AG04450 (cell line): ENCODE results near the gene XPNPEP1. TPM values are rescaled to one million over a fixed set of nuclear protein-coding genes. Genes with fewer than 3 reads are reported as not detected.

Source experiments
- CTCF ChIA-PET: fragments of 300-600, 350-600 bp; formaldehyde crosslinking; extraction: SDS; loops from one replicate; lab custom pipeline; 2022; ENCODE audit warnings: antibody characterized with exemption, inconsistent platforms; lab: Charles Lee
- POLR2A ChIA-PET: fragments of 350-600 bp; formaldehyde crosslinking; extraction: SDS; loops from one replicate; lab custom pipeline; 2021; ENCODE audit warnings: antibody characterized with exemption, inconsistent platforms; lab: Yijun Ruan, JAX
- DNase-seq: peaks from one replicate; pipeline ENCODE4 v3.0.0-alpha.2; 2011; ENCODE audit warnings: low read depth, low spot score
- H3K27ac ChIP-seq: one replicate; pipeline ENCODE4 v1.5.1; 2012; ENCODE audit warnings: low read depth, low read length, control low read depth
- H3K27me3 ChIP-seq: one replicate; pipeline ENCODE4 v1.6.0; 2012; ENCODE audit warnings: low read length; ENCODE audit not compliant: control insufficient read depth, insufficient read depth
- H3K4me3 ChIP-seq: 2 replicates; pipeline ENCODE4 v1.5.1; 2011; ENCODE audit warnings: mild to moderate bottlenecking, low read depth, low read length, control low read depth
- H3K9me3 ChIP-seq: 2 replicates; pipeline ENCODE4 v1.5.1; 2012; ENCODE audit warnings: low read length; ENCODE audit not compliant: control insufficient read depth, insufficient read depth
- polyA plus RNA-seq: library from polyadenylated mRNA; depleted of rRNA; stranded (reverse); fragments of >200 nt; gene quantifications from 2 replicates; pipeline ENCODE4 v1.2.3, GENCODE V29; 2011
- TF ChIP-seq, protein P1 (sequence below): IDR thresholded peaks from 2 replicates; pipeline ENCODE4 v1.5.1; 2011; ENCODE audit warnings: low read depth, low read length, control low read depth, inconsistent platforms

XPNPEP1 gene
- polyA plus RNA-seq, 1 experiment: 134 TPM

DNA sequence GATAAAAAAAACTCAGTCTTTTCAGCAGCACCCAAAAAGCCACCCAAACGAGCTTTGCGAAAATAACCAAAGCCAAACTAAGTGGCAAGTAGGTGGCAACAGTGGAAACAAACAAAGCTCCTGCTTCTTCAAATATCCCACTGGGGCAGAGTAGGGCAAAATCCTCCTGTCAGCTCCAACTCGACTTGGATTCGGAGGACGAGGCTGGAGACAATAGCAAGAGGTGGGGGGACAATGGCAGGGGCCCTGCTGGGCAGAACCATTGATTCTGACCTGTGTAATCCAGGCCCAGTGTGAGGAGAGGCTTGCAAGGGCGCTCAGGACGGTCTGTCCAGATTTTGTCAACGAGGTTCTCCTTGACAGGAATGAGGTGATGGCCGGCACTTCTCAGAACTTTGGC lies 35.5 kb downstream of the XPNPEP1 start:
- no peak for DNase-seq
- H3K4me3 ChIP-seq: no peak overlapping the region
- no peaks in the 10 kb centered on the region for H3K9me3 ChIP-seq
- H3K27ac ChIP-seq: no peak overlapping the region
- ChIA-PET POLR2A (no interaction called here), CTCF (no interaction called here)
- TF ChIP-seq, protein P1, sequence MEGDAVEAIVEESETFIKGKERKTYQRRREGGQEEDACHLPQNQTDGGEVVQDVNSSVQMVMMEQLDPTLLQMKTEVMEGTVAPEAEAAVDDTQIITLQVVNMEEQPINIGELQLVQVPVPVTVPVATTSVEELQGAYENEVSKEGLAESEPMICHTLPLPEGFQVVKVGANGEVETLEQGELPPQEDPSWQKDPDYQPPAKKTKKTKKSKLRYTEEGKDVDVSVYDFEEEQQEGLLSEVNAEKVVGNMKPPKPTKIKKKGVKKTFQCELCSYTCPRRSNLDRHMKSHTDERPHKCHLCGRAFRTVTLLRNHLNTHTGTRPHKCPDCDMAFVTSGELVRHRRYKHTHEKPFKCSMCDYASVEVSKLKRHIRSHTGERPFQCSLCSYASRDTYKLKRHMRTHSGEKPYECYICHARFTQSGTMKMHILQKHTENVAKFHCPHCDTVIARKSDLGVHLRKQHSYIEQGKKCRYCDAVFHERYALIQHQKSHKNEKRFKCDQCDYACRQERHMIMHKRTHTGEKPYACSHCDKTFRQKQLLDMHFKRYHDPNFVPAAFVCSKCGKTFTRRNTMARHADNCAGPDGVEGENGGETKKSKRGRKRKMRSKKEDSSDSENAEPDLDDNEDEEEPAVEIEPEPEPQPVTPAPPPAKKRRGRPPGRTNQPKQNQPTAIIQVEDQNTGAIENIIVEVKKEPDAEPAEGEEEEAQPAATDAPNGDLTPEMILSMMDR: no peak
- no peaks in the 10 kb centered on the region for H3K27me3 ChIP-seq

DNA sequence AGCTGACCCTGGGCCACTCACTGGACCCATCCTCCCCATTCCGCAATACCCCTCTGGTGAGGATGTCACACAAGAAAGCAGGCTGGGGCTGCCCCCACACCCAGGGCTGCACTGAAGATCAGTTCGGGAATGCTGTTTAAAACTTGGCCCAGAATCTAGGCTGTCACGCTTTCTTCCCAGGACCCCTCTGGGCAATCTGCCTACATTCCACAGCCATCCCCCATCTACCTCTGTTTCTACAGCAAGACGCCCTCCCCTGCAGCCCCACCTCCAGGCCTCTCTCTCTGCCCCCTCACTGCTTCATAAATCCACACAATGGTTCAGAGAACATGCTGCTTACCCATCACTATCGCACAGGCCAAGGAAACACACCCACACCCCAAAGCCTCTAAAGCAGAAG lies 36.1 kb downstream of the XPNPEP1 start:
- DNase-seq: no peak
- TF ChIP-seq, protein P1: no peak
- no peak overlapping the region for H3K4me3 ChIP-seq
- CTCF ChIA-PET: no interaction called here
- POLR2A ChIA-PET: no interaction called here
- no peaks in the 10 kb centered on the region for H3K27me3 ChIP-seq
- H3K27ac ChIP-seq: no peak overlapping the region
- no peaks in the 10 kb centered on the region for H3K9me3 ChIP-seq

DNA sequence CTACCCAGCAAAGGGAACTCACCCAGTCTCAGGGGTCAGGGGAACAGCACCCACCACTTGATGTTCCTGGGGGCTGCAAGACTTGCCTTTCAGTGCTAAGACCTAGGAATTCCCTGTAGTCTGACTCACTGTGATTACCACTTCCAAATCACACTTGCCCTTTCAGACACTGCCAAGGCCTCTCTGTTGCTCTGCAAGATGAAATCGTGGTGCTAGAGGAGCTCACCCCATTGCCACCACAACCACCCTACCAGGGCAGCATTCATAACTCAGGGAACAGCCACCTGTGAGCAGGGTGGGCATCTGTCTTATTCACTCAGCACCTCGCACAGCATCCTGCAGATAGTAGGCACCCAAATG lies 36.5 kb downstream of the XPNPEP1 start:
- no peaks in the 10 kb centered on the region for H3K27me3 ChIP-seq
- H3K27ac ChIP-seq: no peak overlapping the region
- no peak overlapping the region for H3K4me3 ChIP-seq
- H3K9me3 ChIP-seq: no peaks in the 10 kb centered on the region
- ChIA-PET CTCF (interaction anchor here (1.5 kb wide), 1 partner anchor 251 kb away, joined by 3 read pairs; no protein-coding TSS in a partner anchor), POLR2A (no interaction called here)
- DNase-seq: no peak
- TF ChIP-seq, protein P1: no peak

DNA sequence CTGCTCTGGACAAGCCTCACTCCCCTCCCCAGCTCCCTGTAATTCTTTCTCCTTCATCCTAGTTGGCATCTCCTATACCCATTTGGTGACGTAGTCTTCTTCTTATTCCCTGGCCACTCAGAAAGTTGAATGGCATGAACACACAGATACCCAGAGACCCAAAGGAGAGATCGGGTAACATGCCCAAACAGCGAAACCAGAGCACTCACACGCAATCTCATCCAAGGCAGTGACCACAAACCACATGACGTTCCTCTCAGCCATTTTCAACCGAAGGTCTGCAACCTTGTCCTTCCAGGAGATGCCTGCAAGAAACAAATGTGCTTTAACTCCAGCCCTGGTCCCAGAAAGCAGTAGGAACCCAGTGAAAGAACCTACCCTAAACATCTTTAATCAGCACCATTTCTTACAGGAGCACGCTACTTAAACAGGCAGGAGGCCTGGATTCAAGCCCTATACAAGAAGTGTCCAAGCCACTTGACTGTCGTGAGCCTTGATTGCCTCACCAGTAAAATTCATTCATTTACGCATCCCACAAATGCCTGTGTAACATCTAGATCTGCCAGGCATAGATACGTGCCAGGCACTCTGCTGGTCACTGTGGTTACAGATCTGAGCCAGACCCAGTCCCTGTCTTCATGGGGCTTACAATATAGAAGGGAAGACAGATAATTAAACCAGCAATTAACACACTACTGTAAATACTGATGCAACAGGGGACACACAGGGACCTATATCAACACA lies 37.1 kb downstream of the XPNPEP1 start:
- Histone ChIP-seq H3K27ac (no peak overlapping the region), H3K4me3 (no peak overlapping the region), H3K27me3 (no peaks in the 10 kb centered on the region), H3K9me3 (no peaks in the 10 kb centered on the region)
- CTCF ChIA-PET: interaction anchor here (1.5 kb wide), 1 partner anchor 251 kb away, joined by 3 read pairs; no protein-coding TSS in a partner anchor
- POLR2A ChIA-PET: no interaction called here
- TF ChIP-seq, protein P1: no peak
- no peak for DNase-seq
